Endothelial cell of umbilical vein (primary cell): Measurements from ENCODE around the gene TARS2.

ENCODE experiments used
- CTCF ChIP-seq, 2 donors: IDR thresholded peaks; 1 replicate in 1 of 2; 2 replicates in 1 of 2; pipeline ENCODE4 v1.5.1; 2011; ENCODE audit warnings: low read length in 2 of 2, mild to moderate bottlenecking in 2 of 2, moderate library complexity in 2 of 2, control low read depth in 1 of 2, inconsistent platforms in 1 of 2, low read depth in 1 of 2; ENCODE audit not compliant: insufficient read depth in 1 of 2; ENCODE audit errors: extremely low read depth in 1 of 2
- POLR2A ChIP-seq: IDR thresholded peaks from 2 replicates; pipeline ENCODE4 v1.6.1; 2012; ENCODE audit warnings: low read depth, mild to moderate bottlenecking, control low read depth, low read length

GRCh38 chr1:150530491-150531159 is 43.4 kb downstream of the TARS2 start:
- no peak for TF ChIP-seq POLR2A
- TF ChIP-seq CTCF (IDR thresholded peaks at IDR 0.05; ENCODE audit: extremely low read depth in 1 of 2, insufficient read depth in 1 of 2, low read depth in 1 of 2, low read length in 2 of 2) = no peak
